Measurements from ENCODE around the gene ZNF441.
A peak's percentile ranks its signal among the peaks of the same experiment; 100 is the strongest.
"Not testable (repeated sequence)": the region's sequence is repeated elsewhere in the genome, so short reads cannot be mapped to it uniquely, and the experiment has no call there.

The ZNF441 gene

DNA sequence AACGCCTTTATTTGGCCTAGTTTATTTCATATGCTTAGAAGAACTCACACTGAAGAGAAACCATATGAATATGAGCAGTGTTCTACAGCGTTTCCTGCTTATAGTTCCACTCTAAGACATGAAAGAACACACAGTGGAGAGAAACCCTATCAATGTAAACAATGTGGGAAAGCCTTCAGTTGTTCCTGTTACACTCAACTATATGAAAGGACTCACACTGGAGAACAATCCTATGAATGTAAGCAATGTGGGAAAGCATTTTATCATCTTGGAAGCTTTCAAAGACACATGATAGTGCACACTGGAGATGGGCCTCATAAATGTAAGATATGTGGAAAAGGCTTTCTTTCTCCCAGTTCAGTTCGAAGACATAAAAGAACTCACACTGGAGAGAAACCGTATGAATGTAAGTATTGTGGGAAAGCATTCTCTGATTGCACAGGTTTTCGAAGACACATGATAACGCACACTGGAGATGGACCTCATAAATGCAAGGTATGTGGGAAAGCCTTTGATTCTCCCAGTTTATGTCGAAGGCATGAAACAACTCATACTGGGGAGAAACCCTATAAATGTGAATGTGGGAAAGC is 13.7 kb downstream of the ZNF441 start:
- no peak for DNase-seq (ENCODE audit: low spot score)

DNA sequence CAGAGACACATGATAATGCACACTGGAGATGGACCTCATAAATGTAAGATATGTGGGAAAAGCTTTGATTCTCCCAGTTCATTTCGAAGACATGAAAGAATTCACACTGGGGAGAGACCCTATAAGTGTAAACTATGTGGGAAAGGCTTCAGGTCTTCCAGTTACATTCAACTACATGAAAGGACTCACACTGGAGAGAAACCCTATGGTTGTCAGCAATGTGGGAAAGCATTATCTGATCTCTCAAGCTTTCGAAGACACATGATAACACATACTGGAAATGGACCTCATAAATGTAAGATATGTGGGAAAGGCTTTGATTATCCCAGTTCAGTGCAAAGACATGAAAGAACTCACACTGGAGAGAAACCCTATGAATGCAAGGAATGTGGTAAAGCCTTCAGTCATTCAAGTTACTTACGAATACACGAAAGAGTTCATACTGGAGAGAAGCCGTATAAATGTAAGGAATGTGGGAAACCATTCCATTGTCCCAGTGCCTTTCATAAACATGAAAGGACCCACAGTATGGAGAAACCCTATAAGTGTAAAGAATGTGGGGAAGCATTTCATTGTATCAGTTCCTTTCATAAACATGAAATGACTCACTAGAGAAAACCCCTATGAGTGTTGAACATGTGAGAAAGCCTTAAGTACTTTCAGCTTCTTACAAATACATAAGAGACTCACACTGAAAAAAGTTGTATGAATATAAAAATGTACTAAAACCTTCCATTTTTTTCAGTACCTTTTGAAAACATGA is 14.7 kb downstream of the ZNF441 start:
- DNase-seq (ENCODE audit: low spot score) = no peak

DNA sequence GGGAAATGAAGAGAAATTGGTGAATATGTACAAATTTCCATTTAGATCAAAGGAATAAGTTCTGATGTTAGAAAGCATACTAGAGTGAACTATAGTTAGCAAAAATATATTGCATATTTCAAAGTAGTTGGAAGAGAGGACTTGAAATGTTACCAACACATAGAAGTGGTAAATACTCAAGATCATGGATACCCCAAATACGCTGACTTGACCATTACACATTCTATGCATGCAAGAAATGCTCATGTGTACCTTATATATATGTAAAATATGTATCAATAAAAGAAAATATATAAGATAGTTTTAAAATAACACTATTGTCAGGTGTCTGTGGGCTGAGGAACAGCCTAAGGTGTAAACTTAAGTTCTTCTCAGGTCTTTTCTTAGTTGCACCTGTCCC is 17.0 kb downstream of the ZNF441 start:
- DNase-seq (ENCODE audit: low spot score) = no peak

DNA sequence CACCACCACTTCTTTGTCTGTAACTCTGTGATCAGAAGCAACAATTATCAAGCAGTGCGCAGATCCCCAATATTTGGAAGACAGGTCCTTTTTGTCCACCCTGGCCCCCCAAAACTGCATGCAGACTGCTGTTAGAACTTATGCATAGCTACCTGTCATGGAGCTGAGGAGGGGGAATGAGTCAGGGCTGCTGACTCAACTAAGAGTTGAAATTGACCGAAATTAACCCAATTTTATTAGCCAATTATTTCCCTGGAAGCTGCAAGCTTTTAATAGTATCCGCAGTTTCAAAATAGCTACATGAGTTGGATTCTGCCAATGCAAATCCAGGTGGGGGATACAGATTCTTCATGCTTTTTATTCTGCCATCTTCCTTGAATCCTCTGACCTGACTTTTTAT is 17.6 kb downstream of the ZNF441 start:
- no peak for DNase-seq (ENCODE audit: low spot score)

DNA sequence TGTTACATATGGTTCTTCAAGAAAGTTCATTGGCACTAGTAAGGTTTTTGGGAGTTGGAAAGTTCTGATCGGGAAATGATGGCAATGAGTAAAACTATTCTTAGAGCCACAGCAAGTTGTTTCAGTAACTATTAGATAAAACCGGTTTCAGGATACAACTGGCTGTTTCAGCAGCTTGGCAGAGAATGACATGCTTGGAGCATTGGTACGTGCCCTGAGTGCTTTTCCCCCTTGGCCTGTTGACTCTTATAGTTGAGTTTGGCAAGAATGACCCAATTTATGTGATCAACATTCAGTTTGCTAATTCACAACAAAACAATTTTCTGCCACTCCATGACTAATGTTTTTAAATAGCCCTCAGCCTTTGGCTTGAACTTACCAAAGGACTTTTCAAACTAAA is 20.7 kb downstream of the ZNF441 start:
- no peak for DNase-seq (ENCODE audit: low spot score)

DNA sequence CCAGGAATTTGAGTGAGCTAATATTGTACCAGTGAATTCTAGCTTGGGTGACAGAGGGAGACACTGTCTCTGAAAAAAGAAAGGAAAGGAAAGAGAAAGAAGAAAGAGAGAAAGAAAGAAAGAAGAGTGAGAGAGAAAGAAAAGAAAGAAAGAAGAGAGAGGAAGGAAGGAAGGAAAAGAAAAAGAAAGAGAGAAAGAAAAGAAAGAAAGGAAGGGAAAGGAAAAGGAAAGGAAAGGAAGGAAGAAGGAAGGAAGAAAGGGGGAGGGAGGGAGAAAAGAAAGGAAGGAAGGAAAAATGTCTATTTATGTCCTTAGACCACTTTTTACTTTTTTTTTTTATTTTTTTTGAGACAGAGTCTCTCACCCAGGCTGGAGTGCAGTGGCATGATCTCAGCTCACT is 26.1 kb downstream of the ZNF441 start:
- no peak for DNase-seq (ENCODE audit: low spot score)

DNA sequence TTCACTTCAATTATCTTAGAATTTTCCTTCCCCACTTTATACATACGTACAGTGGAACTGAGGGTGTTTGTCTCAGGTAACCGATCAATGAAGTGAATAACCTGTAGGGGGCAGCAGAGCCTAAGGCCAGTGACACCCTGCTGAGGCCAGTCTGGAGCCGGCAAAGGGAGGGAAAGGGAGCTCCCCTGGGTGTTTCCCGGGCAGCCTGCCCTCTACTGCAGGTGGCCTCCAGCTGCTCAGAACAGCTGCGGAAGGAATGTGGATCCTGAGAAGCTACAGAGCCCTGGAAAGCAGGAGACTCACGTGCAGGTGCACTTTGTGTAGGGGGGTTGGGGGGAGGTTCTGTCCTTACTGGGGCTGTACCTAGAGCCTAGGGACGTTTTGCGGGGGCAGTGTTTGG is 30.7 kb downstream of the ZNF441 start:
- DNase-seq (ENCODE audit: low spot score) = peak; percentile 84

DNA sequence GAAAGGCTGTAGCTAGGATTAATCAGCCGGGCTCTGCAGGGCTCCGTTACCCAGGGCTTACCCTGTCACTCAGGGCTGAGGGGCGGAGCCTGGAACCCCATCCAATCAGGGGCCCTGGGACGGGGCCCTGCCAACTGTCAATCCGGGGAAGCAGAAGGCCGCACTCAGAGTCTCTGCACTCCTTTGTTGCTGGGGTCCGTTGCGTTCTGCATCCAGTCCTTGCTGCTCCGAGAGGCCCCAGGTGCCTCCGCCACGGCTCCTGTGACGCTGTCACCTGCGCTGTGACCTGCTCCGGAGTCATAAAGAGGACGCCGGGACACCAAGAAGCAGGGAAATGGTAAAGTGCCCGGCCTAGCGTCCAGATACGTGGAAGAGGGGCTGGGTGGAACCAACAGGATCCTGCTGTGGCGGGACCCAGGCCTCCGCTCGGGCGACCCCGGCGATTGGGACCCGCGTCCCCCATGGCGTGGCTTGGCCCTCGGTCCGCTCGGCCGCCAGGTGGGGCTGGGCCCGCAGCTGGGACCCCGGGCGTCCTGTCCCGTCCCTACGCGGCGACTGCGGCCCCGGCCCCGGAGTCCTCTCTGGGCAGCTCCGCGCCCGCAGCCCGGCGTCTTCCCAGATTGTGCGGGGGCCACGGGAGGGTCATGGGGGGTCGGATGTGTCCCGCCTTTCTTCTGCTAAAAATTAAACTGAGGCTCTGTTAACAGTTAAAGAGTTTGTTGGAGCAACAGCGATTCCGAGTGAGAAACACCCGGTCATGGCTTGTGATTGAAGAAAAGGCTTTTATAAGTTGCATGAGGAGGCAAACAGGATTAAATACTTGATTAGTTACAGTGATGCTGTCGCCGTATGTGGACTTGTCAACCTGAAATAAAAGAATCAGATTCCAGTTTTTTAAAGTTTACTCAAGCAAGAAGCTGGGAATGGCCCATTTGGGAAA is 31.9 kb downstream of the ZNF441 start, which contains the start of gene ZNF491:
Gene ZNF491 (plus strand): TSS at position 133 of the 940 bp plus-strand sequence. CDS start 7,431 bp downstream, outside the sequence.
- peak; percentile 93 for DNase-seq (ENCODE audit: low spot score)

DNA sequence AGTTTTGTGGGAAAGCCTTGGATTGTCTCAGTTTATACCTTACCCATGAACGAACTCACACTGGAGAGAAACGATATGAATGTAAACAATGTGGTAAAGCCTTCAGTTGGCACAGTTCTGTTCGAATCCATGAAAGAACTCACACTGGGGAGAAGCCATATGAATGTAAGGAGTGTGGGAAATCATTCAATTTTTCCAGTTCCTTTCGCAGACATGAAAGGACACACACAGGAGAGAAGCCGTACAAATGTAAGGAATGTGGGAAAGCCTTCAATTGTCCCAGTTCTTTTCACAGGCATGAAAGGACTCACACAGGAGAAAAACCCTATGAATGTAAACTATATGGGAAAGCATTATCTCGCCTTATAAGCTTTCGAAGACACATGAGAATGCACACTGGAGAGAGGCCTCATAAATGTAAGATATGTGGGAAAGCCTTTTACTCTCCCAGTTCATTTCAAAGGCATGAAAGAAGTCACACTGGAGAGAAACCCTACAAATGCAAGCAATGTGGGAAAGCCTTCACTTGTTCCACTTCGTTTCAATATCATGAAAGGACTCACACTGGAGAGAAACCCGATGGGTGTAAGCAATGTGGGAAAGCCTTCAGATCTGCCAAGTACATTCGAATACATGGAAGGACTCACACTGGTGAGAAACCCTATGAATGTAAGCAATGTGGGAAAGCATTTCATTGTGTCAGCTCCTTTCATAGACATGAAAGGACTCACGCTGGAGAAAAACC is 39.7 kb downstream of the ZNF441 start:
- no peak for DNase-seq (ENCODE audit: low spot score)

DNA sequence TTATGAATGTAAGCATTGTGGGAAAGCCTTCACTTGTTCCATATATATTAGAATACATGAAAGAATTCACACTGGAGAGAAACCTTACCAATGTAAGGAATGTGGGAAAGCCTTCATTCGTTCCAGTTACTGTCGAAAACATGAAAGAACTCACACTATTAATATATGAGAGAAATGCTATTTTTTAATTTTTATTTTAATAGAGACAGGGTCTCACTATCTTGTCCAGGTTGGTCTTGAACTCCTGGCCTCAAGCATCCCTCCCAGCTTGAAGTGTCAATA is 40.2 kb downstream of the ZNF441 start:
- DNase-seq (ENCODE audit: low spot score) = no peak

DNA sequence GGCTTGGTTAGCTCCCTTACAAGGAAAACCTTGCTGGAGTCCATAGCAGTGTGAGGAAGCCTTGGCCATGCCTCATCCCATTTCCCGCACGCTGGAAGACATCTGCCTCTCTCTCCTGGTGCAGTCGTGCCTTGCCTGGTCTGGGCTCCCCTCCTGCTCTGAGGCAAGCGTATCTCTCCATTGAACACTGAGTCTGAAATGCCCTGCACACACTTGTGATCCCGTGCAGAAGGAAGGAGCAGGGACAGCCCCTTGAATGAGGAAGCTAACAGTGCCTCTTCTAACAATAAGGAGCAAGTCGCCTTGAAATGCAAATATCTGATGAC is 46.9 kb downstream of the ZNF441 start:
- no peak for DNase-seq (ENCODE audit: low spot score)

DNA sequence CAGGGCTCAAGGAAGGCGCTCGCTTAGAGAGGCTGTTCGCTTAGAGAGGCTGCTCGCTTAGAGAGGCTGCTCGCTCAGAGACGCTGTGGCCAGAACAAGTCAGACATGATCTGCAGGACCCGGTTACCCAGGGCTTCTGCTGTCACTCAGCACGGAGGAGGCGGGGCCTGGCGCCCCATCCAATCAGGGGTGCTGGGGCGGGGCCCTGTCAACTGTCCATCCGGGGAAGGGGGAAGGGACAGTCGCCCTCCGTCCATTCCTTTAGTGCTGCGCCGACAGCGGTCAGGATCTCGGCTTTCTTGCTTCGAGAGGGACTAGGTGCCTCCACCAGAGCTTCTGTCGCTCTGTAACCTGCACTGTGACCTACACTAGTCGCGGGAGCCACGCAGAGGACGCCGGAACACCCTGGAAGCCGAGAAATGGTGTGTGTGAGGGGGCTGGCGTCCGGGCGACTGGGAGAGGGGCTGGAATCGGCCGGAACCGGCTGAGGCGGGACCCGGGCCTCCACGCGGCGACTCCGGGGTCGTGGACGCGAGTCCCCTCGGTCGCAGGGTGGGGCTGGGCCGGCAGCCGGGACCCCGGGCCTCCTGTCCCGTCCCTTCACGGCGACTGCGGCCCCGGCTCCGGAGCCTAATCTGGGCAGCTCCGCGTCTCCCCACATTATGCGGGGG is 47.4 kb downstream of the ZNF441 start, which contains the start of gene ZNF440:
Gene ZNF440 (plus strand): TSS at position 245 of the 671 bp plus-strand sequence. CDS start 175 bp downstream, at position 420.
- DNase-seq (ENCODE audit: low spot score) = peak; percentile 98

DNA sequence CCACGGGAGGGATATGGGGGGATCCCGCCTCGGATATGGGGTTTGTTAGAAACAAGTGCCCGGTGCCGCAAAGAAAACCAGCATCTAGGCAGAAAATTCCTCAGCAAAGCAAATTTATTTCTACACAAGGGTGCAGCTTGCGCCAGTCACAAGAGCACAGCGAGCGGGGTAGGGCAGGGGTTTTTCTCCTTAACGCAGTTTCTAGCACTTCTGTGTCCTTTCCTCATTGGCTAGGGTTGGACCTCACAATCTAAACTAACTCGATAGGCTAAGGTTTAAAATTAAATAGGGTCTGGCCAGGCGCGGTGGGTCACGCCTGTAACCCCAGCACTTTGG is 47.9 kb downstream of the ZNF441 start:
- peak; percentile 31 for DNase-seq (ENCODE audit: low spot score)

DNA sequence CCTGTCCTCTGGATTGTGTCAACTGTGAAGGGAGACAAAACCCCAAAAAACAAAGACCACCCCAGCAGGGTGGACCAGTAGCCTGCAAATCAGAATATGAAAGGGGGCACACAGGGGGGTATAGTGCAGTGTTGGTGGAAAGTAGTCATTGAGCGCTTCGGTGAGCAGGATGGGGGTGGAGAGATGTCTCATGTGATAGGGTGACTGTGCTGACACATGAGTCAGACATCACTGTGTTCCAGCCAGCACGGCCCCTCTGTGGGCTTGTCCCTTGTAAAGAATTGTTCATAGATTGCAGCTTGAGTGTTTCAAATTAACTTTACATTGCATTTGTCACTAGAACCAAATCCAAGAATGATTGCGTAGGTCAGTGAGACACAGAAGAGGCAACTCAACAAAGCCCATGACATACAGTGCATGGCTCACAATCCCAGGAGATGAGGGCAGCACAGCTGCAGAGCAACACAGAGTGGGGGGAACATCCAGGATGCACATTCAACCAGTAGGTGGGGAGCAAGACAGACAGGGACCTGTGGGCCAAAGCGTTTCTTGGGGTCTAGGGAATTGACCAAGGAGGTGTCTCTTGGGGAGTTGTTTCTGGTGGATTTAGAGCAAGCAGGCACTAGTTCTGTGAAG is 54.8 kb downstream of the ZNF441 start:
- no peak for DNase-seq (ENCODE audit: low spot score)

DNA sequence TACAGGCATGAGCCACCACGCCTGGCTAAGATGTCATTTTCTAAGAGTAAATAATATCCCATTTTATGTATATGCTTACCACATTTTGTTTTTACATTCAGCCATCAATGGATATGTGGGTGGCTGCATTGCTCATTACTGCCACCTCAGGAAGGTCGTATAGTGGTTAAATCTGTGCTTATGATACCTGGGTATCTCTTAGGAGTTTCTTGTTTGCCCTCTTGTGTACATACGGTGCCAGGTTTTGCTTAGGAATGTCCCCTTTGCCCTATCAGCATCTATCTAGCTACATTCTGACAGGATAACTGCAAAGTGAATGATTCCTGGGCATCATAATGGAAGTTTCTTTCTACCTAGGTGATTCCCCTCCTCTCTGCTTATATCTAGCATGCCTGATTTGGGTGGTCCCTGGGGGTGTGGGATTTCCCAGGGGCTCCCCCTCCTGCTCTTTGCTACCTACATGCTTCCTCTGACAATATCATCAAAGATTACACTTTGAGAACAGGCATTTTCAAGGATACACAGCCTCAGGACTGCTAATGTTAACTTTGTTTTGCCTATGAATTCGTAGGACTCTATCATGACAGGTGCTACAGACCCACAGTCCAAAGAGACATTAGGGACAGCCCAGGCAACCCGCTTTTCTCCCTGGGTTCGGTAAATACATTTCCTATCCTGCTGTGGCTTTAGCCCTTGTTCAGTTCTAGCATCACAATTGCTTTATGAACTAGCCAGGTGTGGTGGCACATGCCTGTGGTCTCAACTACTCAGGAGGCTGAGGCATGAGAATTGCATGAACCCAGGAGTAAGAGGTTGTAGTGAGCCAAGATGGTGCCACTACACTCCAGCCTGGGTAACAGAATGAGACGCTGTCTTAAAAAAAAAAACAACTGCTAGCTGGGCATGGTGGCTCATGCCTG is 62.4 kb downstream of the ZNF441 start:
- not testable (repeated sequence) for DNase-seq (ENCODE audit: low spot score)

DNA sequence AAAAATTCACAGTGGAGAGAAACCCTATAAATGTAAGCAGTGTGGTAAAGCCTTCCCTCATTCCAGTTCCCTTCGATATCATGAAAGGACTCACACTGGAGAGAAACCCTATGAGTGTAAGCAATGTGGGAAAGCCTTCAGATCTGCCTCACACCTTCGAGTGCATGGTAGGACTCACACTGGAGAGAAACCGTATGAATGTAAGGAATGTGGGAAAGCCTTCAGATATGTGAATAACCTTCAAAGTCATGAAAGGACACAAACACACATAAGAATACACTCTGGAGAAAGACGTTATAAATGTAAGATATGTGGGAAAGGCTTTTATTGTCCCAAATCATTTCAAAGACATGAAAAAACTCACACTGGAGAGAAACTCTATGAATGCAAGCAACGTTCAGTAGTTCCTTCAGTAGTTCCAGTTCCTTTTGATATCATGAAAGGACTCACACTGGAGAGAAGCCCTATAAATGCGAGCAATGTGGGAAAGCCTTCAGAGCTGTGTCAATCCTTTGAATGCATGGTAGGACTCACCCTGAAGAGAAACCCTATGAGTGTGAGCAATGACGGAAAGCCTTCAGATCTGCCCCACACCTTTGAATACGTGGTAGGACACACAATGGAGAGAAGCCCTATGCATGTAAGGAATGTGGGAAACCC is 65.6 kb downstream of the ZNF441 start:
- no peak for DNase-seq (ENCODE audit: low spot score)

DNA sequence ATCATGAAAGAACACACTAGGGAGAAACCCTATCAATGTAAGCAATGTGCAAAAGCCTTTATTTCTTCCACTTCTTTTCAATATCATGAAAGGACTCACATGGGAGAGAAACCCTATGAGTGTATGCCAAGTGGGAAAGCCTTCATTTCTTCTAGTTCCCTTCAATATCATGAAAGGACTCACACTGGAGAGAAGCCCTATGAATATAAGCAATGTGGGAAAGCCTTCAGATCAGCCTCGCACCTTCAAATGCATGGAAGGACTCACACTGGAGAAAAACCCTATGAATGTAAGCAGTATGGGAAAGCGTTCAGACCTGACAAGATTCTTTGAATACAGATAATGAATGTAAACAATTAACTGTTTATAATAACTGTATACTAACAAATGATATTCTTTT is 66.7 kb downstream of the ZNF441 start:
- no peak for DNase-seq (ENCODE audit: low spot score)

All from cerebellar cortex (tissue), 1 donor.